Measurements from ENCODE around the gene IPO5.
"Not testable (repeated sequence)": the region's sequence is repeated elsewhere in the genome, so short reads cannot be mapped to it uniquely, and the experiment has no call there.

IPO5 gene

DNA sequence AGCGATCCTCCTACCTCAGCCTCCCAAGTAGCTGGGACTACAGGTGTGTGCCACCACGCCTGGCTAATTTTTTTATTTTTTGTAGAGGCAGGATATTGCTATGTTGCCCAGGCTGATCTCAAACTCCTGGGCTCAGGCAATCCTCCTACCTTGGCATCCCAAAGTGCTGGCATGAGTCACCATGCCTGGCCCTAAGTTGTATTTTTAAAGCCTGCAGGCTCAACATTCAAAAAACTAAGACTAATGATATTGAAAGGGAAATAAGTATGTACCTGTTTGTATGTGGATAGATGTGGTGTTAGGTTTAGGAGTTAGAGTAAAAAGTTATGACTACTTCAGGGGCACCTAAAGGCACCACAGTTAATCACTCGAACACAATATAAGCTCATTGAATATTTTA is 5.4 kb upstream of the IPO5 start:
- H3K4me3 ChIP-seq (ENCODE audit: low read depth in 1 of 5, low read length in 5 of 5), result no peak overlapping the region
- peaks cover 0 to 4% (median 0%) of the 10 kb centered on the region in 5 donors for H3K9me3 ChIP-seq (ENCODE audit: control insufficient read depth in 5 of 5, low read length in 5 of 5)
- no peak overlapping the region for H3K9ac ChIP-seq (ENCODE audit: low read length in 5 of 5)
- H3K27ac ChIP-seq (ENCODE audit: low read depth, low read length), result no peak overlapping the region
- H3K36me3 ChIP-seq (ENCODE audit: control insufficient read depth in 5 of 5, insufficient read depth in 5 of 5, low read length in 5 of 5), result no peaks in the 10 kb centered on the region
- no peaks in the 10 kb centered on the region for H3K27me3 ChIP-seq (ENCODE audit: control insufficient read depth in 5 of 5, insufficient read depth in 4 of 5, low read length in 5 of 5)
- no peaks in the 10 kb centered on the region for H3K4me1 ChIP-seq (ENCODE audit: control insufficient read depth in 5 of 5, insufficient read depth in 5 of 5, low read length in 5 of 5)

DNA sequence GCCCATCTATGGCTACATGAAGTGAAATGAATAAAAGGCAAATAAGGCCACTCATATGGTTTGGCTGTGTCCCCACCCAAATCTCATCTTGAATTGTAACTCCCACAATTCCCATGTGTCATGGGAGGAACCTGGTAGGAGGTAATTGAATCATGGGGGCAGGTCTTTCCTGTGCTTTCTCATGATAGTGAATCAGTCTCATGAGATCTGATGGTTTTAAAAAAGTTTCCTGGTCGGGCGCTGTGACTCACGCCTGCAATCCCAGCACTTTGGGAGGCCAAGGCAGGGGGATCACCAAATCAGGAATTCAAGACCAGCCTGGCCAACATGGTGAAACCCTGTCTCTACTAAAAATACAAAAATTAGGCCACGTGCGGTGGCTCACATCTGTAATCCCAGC is 4.2 kb upstream of the IPO5 start:
- not testable (repeated sequence) for H3K4me1 ChIP-seq (ENCODE audit: control insufficient read depth in 5 of 5, insufficient read depth in 5 of 5, low read length in 5 of 5); H3K27me3 ChIP-seq (ENCODE audit: control insufficient read depth in 5 of 5, insufficient read depth in 4 of 5, low read length in 5 of 5); H3K27ac ChIP-seq (ENCODE audit: low read depth, low read length); H3K36me3 ChIP-seq (ENCODE audit: control insufficient read depth in 5 of 5, insufficient read depth in 5 of 5, low read length in 5 of 5); H3K9ac ChIP-seq (ENCODE audit: low read length in 5 of 5); H3K4me3 ChIP-seq (ENCODE audit: low read depth in 1 of 5, low read length in 5 of 5); H3K9me3 ChIP-seq (ENCODE audit: control insufficient read depth in 5 of 5, low read length in 5 of 5)

DNA sequence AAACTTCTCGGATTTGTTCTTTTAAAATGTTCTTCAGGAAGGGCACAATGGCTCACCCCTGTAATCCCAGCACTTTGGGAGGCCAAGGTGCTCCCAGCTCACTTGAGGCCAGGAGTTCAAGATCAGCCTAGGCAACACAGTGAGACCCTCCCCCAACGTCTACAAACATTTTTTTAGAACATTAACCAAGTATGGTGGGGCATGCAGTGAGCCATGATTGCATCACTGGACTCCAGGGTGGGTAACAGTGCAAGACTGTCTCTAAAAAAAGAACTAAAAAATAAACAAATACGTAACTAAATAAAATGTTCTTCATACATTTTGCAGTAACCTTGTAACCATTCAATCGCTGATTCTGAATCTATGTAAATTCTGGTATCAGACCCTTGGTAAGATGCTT is 2.1 kb upstream of the IPO5 start:
- H3K27ac ChIP-seq (ENCODE audit: low read depth, low read length), result no peak overlapping the region
- no peaks in the 10 kb centered on the region for H3K36me3 ChIP-seq (ENCODE audit: control insufficient read depth in 5 of 5, insufficient read depth in 5 of 5, low read length in 5 of 5)
- H3K4me3 ChIP-seq (ENCODE audit: low read depth in 1 of 5, low read length in 5 of 5), result no peak overlapping the region
- H3K4me1 ChIP-seq (ENCODE audit: control insufficient read depth in 5 of 5, insufficient read depth in 5 of 5, low read length in 5 of 5), result no peaks in the 10 kb centered on the region
- H3K9ac ChIP-seq (ENCODE audit: low read length in 5 of 5), result no peak overlapping the region
- H3K9me3 ChIP-seq (ENCODE audit: control insufficient read depth in 5 of 5, low read length in 5 of 5), result no peaks in the 10 kb centered on the region
- H3K27me3 ChIP-seq (ENCODE audit: control insufficient read depth in 5 of 5, insufficient read depth in 4 of 5, low read length in 5 of 5), result no peaks in the 10 kb centered on the region

DNA sequence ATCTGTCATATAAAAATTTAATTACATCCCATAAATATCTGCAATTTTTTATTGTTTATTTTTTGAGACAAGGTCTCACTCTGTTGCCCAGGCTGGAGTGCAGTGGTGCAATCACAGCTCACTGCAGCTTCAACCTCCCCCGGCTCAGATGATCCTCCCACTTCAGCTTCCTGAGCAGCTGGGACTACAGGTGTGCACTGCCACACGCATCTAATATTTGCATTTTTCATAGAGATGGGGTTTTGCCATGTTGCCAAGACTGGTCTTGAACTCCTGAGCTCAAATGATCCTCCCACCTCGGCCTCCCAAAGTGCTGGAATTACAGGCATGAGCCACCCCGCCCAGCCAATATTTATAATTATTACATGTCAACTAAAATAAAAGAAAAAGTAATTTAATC is 644 bp upstream of the IPO5 start:
- not testable (repeated sequence) for H3K27me3 ChIP-seq (ENCODE audit: control insufficient read depth in 5 of 5, insufficient read depth in 4 of 5, low read length in 5 of 5); H3K4me1 ChIP-seq (ENCODE audit: control insufficient read depth in 5 of 5, insufficient read depth in 5 of 5, low read length in 5 of 5); H3K36me3 ChIP-seq (ENCODE audit: control insufficient read depth in 5 of 5, insufficient read depth in 5 of 5, low read length in 5 of 5); H3K27ac ChIP-seq (ENCODE audit: low read depth, low read length); H3K9ac ChIP-seq (ENCODE audit: low read length in 5 of 5); H3K9me3 ChIP-seq (ENCODE audit: control insufficient read depth in 5 of 5, low read length in 5 of 5); H3K4me3 ChIP-seq (ENCODE audit: low read depth in 1 of 5, low read length in 5 of 5)

DNA sequence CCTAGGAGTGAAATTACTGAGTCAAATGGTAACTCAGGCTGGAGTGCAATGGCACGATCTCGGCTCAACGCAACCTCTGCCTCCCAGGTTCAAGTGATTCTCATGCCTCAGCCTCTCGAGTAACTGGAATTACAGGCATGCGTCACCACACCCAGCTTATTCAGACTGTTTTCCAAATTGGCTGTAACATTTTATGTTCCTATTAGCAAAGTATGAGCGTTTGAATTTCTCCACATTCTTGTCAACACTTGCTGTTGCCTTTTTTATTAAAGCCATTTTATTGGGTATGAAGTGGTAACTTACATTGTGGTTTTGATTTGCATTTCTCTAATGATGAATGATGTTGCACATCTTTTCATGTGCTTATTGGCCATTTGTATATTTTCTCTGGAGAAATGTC is 7.9 kb downstream of the IPO5 start:
- H3K36me3 ChIP-seq (ENCODE audit: control insufficient read depth in 5 of 5, insufficient read depth in 5 of 5, low read length in 5 of 5), result no peaks in the 10 kb centered on the region
- H3K9me3 ChIP-seq (ENCODE audit: control insufficient read depth in 5 of 5, low read length in 5 of 5), result no peaks in the 10 kb centered on the region
- H3K9ac ChIP-seq (ENCODE audit: low read length in 5 of 5), result no peak overlapping the region
- H3K4me1 ChIP-seq (ENCODE audit: control insufficient read depth in 5 of 5, insufficient read depth in 5 of 5, low read length in 5 of 5), result no peaks in the 10 kb centered on the region
- no peak overlapping the region for H3K27ac ChIP-seq (ENCODE audit: low read depth, low read length)
- no peaks in the 10 kb centered on the region for H3K27me3 ChIP-seq (ENCODE audit: control insufficient read depth in 5 of 5, insufficient read depth in 4 of 5, low read length in 5 of 5)
- no peak overlapping the region for H3K4me3 ChIP-seq (ENCODE audit: low read depth in 1 of 5, low read length in 5 of 5)

DNA sequence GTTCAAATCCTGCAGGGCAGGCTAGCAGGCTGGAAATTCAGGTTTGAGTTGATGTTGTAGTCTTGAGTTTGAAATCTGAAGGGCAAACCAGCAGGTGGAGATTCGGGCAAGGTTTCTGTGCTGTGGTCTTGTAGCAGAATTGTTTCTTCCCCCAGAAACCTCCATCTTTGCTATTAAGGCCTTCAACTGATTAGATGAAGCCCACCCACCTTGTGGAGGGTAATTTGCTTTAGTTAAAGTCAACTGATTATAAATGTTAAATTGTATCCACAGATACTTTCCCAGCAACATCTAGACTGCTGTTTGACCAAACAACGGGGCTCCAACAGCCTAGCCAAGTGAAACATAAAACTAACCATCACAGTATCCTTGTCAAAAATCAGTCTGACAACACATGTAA is 9.4 kb downstream of the IPO5 start:
- H3K9ac ChIP-seq (ENCODE audit: low read length in 5 of 5), result no peak overlapping the region
- no peak overlapping the region for H3K27ac ChIP-seq (ENCODE audit: low read depth, low read length)
- H3K36me3 ChIP-seq (ENCODE audit: control insufficient read depth in 5 of 5, insufficient read depth in 5 of 5, low read length in 5 of 5), result no peaks in the 10 kb centered on the region
- no peak overlapping the region for H3K4me3 ChIP-seq (ENCODE audit: low read depth in 1 of 5, low read length in 5 of 5)
- H3K9me3 ChIP-seq (ENCODE audit: control insufficient read depth in 5 of 5, low read length in 5 of 5), result no peaks in the 10 kb centered on the region
- H3K4me1 ChIP-seq (ENCODE audit: control insufficient read depth in 5 of 5, insufficient read depth in 5 of 5, low read length in 5 of 5), result no peaks in the 10 kb centered on the region
- H3K27me3 ChIP-seq (ENCODE audit: control insufficient read depth in 5 of 5, insufficient read depth in 4 of 5, low read length in 5 of 5), result no peaks in the 10 kb centered on the region

DNA sequence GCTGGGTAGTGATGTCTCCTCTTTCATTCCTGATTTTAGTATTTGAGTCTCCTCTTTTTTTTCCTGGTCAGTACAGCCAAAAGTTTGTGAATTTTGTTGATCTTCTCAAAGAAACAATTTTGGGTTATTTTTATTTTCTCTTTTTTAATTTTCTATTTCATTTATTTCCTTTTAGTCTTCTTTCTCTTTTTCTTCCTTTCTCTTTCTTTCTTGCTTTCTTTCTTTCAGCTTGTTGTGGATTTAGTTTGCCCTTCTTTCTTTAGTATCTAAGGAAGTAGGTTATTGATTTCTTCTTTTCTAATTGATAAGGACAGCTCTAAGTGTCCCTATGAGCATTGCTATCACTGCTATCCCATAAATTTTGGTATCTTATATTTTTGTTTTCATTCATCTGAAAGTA is 13.8 kb downstream of the IPO5 start:
- no peaks in the 10 kb centered on the region for H3K9me3 ChIP-seq (ENCODE audit: control insufficient read depth in 5 of 5, low read length in 5 of 5)
- H3K27me3 ChIP-seq (ENCODE audit: control insufficient read depth in 5 of 5, insufficient read depth in 4 of 5, low read length in 5 of 5), result no peaks in the 10 kb centered on the region
- no peaks in the 10 kb centered on the region for H3K4me1 ChIP-seq (ENCODE audit: control insufficient read depth in 5 of 5, insufficient read depth in 5 of 5, low read length in 5 of 5)
- H3K27ac ChIP-seq (ENCODE audit: low read depth, low read length), result no peak overlapping the region
- H3K36me3 ChIP-seq (ENCODE audit: control insufficient read depth in 5 of 5, insufficient read depth in 5 of 5, low read length in 5 of 5), result no peaks in the 10 kb centered on the region
- H3K4me3 ChIP-seq (ENCODE audit: low read depth in 1 of 5, low read length in 5 of 5), result no peak overlapping the region
- H3K9ac ChIP-seq (ENCODE audit: low read length in 5 of 5), result no peak overlapping the region

DNA sequence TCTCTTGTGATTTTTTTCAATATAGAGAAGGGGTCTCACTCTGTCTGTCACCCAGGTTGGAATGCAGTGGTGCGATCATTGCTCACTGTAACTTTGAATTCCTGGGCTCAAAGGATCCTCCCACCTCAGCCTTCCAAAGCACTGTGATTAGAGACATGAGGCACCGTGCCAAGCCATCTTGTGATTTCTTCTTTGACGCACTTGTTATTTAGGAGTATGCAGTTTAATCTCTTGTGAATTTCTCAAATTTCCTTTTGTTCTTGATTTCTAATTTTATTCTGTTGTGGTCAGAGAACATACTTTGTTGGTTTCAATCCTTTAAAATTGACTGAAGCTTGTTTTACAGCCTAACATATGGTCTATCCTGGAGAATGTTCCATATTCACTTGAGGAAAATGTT is 14.5 kb downstream of the IPO5 start:
- Histone ChIP-seq H3K4me1 (ENCODE audit: control insufficient read depth in 5 of 5, insufficient read depth in 5 of 5, low read length in 5 of 5) (no peaks in the 10 kb centered on the region), H3K36me3 (ENCODE audit: control insufficient read depth in 5 of 5, insufficient read depth in 5 of 5, low read length in 5 of 5) (no peaks in the 10 kb centered on the region), H3K9me3 (ENCODE audit: control insufficient read depth in 5 of 5, low read length in 5 of 5) (no peaks in the 10 kb centered on the region), H3K27ac (ENCODE audit: low read depth, low read length) (no peak overlapping the region), H3K9ac (ENCODE audit: low read length in 5 of 5) (no peak overlapping the region), H3K27me3 (ENCODE audit: control insufficient read depth in 5 of 5, insufficient read depth in 4 of 5, low read length in 5 of 5) (no peaks in the 10 kb centered on the region), H3K4me3 (ENCODE audit: low read depth in 1 of 5, low read length in 5 of 5) (no peak overlapping the region)

DNA sequence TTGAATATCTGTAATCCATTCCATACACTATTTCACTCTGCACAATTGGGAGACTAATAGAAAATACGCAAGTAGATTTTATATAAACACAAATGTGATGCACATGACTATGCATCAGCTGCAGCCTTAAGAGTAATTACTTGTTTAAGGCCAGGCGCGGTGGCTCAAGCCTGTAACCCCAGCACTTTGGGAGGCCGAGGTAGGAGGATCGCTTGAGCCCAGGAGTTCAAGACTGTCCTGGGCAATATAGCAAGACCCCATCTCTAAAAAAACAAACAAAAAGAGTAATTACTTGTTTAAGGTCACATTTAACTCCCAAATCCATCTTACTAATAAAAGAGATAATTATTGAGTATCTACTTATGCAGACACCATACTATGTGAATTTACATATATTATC is 18.0 kb downstream of the IPO5 start:
- Histone ChIP-seq H3K9me3 (ENCODE audit: control insufficient read depth in 5 of 5, low read length in 5 of 5) (no peaks in the 10 kb centered on the region), H3K36me3 (ENCODE audit: control insufficient read depth in 5 of 5, insufficient read depth in 5 of 5, low read length in 5 of 5) (no peaks in the 10 kb centered on the region), H3K27ac (ENCODE audit: low read depth, low read length) (no peak overlapping the region), H3K4me1 (ENCODE audit: control insufficient read depth in 5 of 5, insufficient read depth in 5 of 5, low read length in 5 of 5) (peaks cover 0 to 8% (median 7%) of the 10 kb centered on the region in 5 donors), H3K9ac (ENCODE audit: low read length in 5 of 5) (no peak overlapping the region), H3K4me3 (ENCODE audit: low read depth in 1 of 5, low read length in 5 of 5) (no peak overlapping the region), H3K27me3 (ENCODE audit: control insufficient read depth in 5 of 5, insufficient read depth in 4 of 5, low read length in 5 of 5) (no peaks in the 10 kb centered on the region)

DNA sequence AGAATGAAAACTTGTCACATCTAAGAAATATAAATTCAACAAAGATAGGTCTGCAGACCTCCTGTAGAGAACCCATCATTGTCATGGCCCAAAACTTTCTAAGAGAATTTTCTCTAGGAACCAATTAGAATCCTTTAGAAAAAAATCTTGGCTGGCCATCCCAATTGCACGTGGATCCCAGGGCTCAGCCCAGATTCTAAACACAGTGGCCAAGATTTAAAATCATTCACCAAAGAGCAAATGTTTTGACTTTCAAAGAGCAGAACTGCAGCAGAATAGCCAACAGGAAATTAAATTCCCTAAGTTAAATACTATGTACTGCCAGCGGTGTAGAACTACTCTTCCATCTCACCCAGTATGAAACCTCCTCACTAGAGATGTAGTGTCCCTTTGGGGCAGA is 21.3 kb downstream of the IPO5 start:
- Histone ChIP-seq H3K27me3 (ENCODE audit: control insufficient read depth in 5 of 5, insufficient read depth in 4 of 5, low read length in 5 of 5) (no peaks in the 10 kb centered on the region), H3K36me3 (ENCODE audit: control insufficient read depth in 5 of 5, insufficient read depth in 5 of 5, low read length in 5 of 5) (no peaks in the 10 kb centered on the region), H3K9me3 (ENCODE audit: control insufficient read depth in 5 of 5, low read length in 5 of 5) (no peaks in the 10 kb centered on the region), H3K9ac (ENCODE audit: low read length in 5 of 5) (no peak overlapping the region), H3K4me1 (ENCODE audit: control insufficient read depth in 5 of 5, insufficient read depth in 5 of 5, low read length in 5 of 5) (peaks cover 1 to 28% (median 25%) of the 10 kb centered on the region in 5 donors), H3K4me3 (ENCODE audit: low read depth in 1 of 5, low read length in 5 of 5) (no peak overlapping the region), H3K27ac (ENCODE audit: low read depth, low read length) (no peak overlapping the region)

DNA sequence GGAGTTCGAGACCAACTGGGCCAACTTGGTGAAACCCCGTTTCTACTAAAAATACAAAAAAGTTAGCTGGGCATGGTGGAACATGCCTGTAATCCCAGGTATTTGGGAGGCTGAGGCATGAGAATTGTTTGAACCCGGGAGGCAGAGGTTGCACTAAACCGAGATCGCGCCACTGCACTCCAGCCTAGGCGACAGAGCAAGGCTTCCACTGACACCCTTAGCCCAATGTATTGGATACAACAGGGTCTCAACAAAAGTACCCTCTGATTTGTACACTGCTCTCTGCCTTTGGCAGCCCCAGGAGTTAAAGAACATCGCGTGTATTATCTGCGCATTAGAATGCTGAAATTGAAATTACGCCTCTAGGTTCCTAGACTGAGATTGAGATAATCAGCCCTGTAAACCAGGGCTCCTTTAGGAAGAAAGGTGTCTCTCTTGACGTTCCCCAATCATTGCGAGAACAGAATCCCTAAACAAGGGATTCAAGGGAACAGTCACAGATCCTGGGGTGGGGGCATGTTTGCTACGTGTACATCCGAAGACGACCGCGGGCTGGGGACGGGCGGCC is 21.9 kb downstream of the IPO5 start:
- Histone ChIP-seq H3K27ac (ENCODE audit: low read depth, low read length) (peak overlapping the region; percentile 84), H3K36me3 (ENCODE audit: control insufficient read depth in 5 of 5, insufficient read depth in 5 of 5, low read length in 5 of 5) (no peaks in the 10 kb centered on the region), H3K27me3 (ENCODE audit: control insufficient read depth in 5 of 5, insufficient read depth in 4 of 5, low read length in 5 of 5) (no peaks in the 10 kb centered on the region), H3K9ac (ENCODE audit: low read length in 5 of 5) (peak overlapping the region; percentile 73 to 86 (median 83)), H3K9me3 (ENCODE audit: control insufficient read depth in 5 of 5, low read length in 5 of 5) (no peaks in the 10 kb centered on the region), H3K4me1 (ENCODE audit: control insufficient read depth in 5 of 5, insufficient read depth in 5 of 5, low read length in 5 of 5) (peaks cover 1 to 28% (median 25%) of the 10 kb centered on the region in 5 donors), H3K4me3 (ENCODE audit: low read depth in 1 of 5, low read length in 5 of 5) (peak overlapping the region; percentile 65 to 81 (median 77))

All from subcutaneous abdominal adipose tissue (tissue), 5 donors.